Sigmoid colon (tissue), 7 donors: ENCODE results near the gene PTPN3. TPM values are rescaled to one million over a fixed set of nuclear protein-coding genes. Genes with fewer than 3 reads are reported as not detected.

ENCODE experiments used
- DNase-seq: peaks from one replicate; pipeline ENCODE4 v3.0.0-alpha.2; 2019
- H3K27ac ChIP-seq, 4 donors: fragments of 200-600 bp; sonication (generic); one replicate each; pipeline ENCODE4 v1.5.1; 2016 to 2019; ENCODE audit warnings: mild to moderate bottlenecking in 1 of 4
- H3K27me3 ChIP-seq, 3 donors: fragments of 200-600 bp; sonication (generic); one replicate each; pipeline ENCODE4 v1.5.1; 2019; ENCODE audit warnings: mild to moderate bottlenecking in 1 of 3
- H3K36me3 ChIP-seq, 4 donors: fragments of 200-600 bp; sonication (generic); one replicate each; pipeline ENCODE4 v1.5.1; 2016 to 2019
- H3K4me1 ChIP-seq, 4 donors: fragments of 200-600 bp; sonication (generic); one replicate each; pipeline ENCODE4 v1.5.1; 2017 to 2019
- H3K4me3 ChIP-seq, 4 donors: fragments of 200-600 bp; sonication (generic); one replicate each; pipeline ENCODE4 v1.5.1; 2017 to 2019; ENCODE audit warnings: mild to moderate bottlenecking in 2 of 4, moderate library complexity in 1 of 4
- H3K9me3 ChIP-seq, 4 donors: fragments of 200-600 bp in 3 of 4; sonication (generic) in 3 of 4; one replicate each; pipeline versions ENCODE4 v1.5.1 to v1.6.1; 2013 to 2019
- EP300 ChIP-seq, 4 donors: sonication (generic); formaldehyde crosslinking; IDR thresholded peaks; one replicate each; pipeline ENCODE4 v1.6.1; 2017; ENCODE audit warnings: antibody characterized with exemption in 4 of 4
- POLR2A ChIP-seq, 2 donors: fragments of 450-650 bp; IDR thresholded peaks; one replicate each; pipeline ENCODE4 v1.6.1; 2016; ENCODE audit warnings: antibody characterized with exemption in 2 of 2, mild to moderate bottlenecking in 2 of 2, moderate library complexity in 2 of 2
- POLR2AphosphoS5 ChIP-seq, 4 donors: sonication (generic); formaldehyde crosslinking; IDR thresholded peaks; one replicate each; pipeline ENCODE4 v1.6.1; 2017; ENCODE audit warnings: antibody characterized with exemption in 4 of 4
- WGBS, 2 donors: extraction: QIAGEN DNeasy Blood & Tissue Kit; methylation state at CpG; one replicate each; pipeline ENCODE4 v1.1.7; 2013; 5-methylcytosine and 5-hydroxymethylcytosine counted together
- intact Hi-C: fragments of 100-400 bp; cut with DNase I; formaldehyde crosslinking; loops from one replicate; pipeline ENCODE4 v1.15.1; 2023
- polyA plus RNA-seq, 3 donors: library from polyadenylated mRNA; stranded (reverse); fragments of 200-250 nt; gene quantifications; one replicate each; pipeline ENCODE4 v1.2.3, GENCODE V29; 2013
- total RNA-seq, 4 donors: library from RNA; depleted of rRNA; stranded (reverse); fragments of >200 nt; gene quantifications; one replicate each; pipeline ENCODE4 v1.1.0, GENCODE V29; 2016
- TF ChIP-seq, protein P1 (sequence below), 4 experiments: fragments of 450-650 bp in 3 of 4; fragments of 200-600 bp in 1 of 4; IDR thresholded peaks; one replicate each; pipeline ENCODE4 v1.5.1; 2016 to 2019; ENCODE audit warnings: antibody characterized with exemption in 4 of 4, mild to moderate bottlenecking in 3 of 4, moderate library complexity in 2 of 4
- donor health status: healthy with polysubstance abuse.
- donor health status: Bipolar disorder and iron deficiency.
- donor health status: healthy.

The PTPN3 gene
- total and polyA plus RNA-seq, 7 donors, result 1.3 to 25.0 (median 2.5) TPM

DNA sequence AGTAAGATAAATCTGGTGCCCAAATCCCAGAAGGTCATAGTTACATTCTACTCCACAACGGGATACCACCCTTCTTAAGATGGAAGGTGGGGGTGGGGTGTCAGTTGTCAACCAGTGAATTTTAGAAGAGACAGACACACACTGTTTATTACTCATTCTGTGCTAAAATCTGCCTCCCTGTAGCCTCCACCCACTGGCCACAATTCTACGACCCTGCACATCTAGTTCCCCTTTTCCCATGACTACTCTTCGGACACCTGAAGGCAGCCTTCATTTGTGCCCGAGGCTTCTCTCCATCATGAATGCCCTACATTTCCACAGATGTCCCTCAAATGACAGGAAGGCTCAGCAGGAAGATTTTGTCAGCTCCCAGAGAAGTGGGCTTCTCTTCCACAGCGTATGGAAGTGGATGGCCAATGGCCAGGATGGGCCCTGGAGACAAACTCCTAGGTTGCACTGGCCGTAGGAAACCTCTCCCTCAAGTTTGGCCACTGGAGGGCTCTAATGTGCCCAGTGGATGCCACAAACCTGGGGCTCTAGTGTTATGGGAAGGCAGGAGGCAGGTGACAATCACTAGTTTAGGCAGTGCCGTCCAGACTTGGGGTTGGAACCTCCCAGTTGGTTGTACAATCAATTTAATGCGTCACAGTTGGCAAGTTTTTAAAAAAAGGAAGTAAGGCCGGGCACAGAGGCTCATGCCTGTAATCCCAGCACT lies 46.6 kb downstream of the PTPN3 start:
- H3K4me3 ChIP-seq, result no peak overlapping the region
- H3K4me1 ChIP-seq, result no peaks in the 10 kb centered on the region
- no peaks in the 10 kb centered on the region for H3K27me3 ChIP-seq
- intact Hi-C loops, result no loop called here
- 76 to 78% methylated on average over 9 of the region's 9 CpGs for WGBS, 2 donors
- no peaks in the 10 kb centered on the region for H3K9me3 ChIP-seq
- no peak for DNase-seq
- TF ChIP-seq EP300 (IDR thresholded peaks at IDR 0.05), result no peak
- TF ChIP-seq POLR2AphosphoS5 (IDR thresholded peaks at IDR 0.05), result no peak
- TF ChIP-seq POLR2A (IDR thresholded peaks at IDR 0.05), result no peak
- TF ChIP-seq, protein P1, sequence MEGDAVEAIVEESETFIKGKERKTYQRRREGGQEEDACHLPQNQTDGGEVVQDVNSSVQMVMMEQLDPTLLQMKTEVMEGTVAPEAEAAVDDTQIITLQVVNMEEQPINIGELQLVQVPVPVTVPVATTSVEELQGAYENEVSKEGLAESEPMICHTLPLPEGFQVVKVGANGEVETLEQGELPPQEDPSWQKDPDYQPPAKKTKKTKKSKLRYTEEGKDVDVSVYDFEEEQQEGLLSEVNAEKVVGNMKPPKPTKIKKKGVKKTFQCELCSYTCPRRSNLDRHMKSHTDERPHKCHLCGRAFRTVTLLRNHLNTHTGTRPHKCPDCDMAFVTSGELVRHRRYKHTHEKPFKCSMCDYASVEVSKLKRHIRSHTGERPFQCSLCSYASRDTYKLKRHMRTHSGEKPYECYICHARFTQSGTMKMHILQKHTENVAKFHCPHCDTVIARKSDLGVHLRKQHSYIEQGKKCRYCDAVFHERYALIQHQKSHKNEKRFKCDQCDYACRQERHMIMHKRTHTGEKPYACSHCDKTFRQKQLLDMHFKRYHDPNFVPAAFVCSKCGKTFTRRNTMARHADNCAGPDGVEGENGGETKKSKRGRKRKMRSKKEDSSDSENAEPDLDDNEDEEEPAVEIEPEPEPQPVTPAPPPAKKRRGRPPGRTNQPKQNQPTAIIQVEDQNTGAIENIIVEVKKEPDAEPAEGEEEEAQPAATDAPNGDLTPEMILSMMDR (IDR thresholded peaks at IDR 0.05), result no peak
- H3K36me3 ChIP-seq, result no peaks in the 10 kb centered on the region
- no peak overlapping the region for H3K27ac ChIP-seq

- Histone ChIP-seq H3K9me3 (no peaks in the 10 kb centered on the region), H3K4me3 (no peak overlapping the region), H3K4me1 (no peaks in the 10 kb centered on the region), H3K36me3 (no peaks in the 10 kb centered on the region), H3K27me3 (no peaks in the 10 kb centered on the region), H3K27ac (no peak overlapping the region)
- 57 to 82% methylated on average over 3 of the region's 3 CpGs for WGBS, 2 donors
- DNase-seq, result no peak
- intact Hi-C loops, result no loop called here
- no peak for TF ChIP-seq POLR2A (IDR thresholded peaks at IDR 0.05)
Measured at GRCh38 chr9:109450346-109450745, 47.8 kb downstream of the PTPN3 start.

- no peaks in the 10 kb centered on the region for H3K9me3 ChIP-seq
- no peak overlapping the region for H3K4me3 ChIP-seq
- 91 to 95% methylated on average over 12 of the region's 12 CpGs for WGBS, 2 donors
- no peak overlapping the region for H3K27ac ChIP-seq
- TF ChIP-seq POLR2A (IDR thresholded peaks at IDR 0.05) (no peak), POLR2AphosphoS5 (IDR thresholded peaks at IDR 0.05) (no peak), EP300 (IDR thresholded peaks at IDR 0.05) (no peak)
- TF ChIP-seq, protein P1 (IDR thresholded peaks at IDR 0.05), result no peak
- H3K36me3 ChIP-seq, result no peaks in the 10 kb centered on the region
- no peak for DNase-seq
- H3K4me1 ChIP-seq, result no peaks in the 10 kb centered on the region
- intact Hi-C loops, result no loop called here
- H3K27me3 ChIP-seq, result no peaks in the 10 kb centered on the region
Measured at GRCh38 chr9:109449036-109449798, 48.9 kb downstream of the PTPN3 start.

DNA sequence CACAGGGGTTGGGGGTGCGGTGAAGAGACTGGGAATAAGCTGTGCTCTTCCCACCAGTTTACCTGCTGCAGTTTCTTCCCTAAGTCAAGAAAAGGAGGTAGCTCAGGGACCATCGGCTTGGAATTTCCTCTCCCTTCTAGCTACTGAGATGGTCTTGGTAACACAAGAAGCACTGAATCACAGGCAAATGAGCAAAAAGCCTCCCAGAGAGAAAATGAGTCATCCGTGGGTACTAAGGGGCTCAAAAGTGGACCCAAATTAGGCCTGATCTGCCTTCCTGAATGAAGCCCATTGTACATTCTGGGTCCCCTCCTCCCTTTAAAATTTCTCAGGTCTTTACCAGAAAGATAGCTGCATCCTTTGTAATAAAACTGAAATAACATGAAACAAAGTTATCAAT lies 49.9 kb downstream of the PTPN3 start:
- H3K9me3 ChIP-seq, result no peaks in the 10 kb centered on the region
- TF ChIP-seq, protein P1 (IDR thresholded peaks at IDR 0.05), result no peak
- TF ChIP-seq POLR2AphosphoS5 (IDR thresholded peaks at IDR 0.05) (no peak), POLR2A (IDR thresholded peaks at IDR 0.05) (no peak), EP300 (IDR thresholded peaks at IDR 0.05) (no peak)
- intact Hi-C loops, result no loop called here
- no peak overlapping the region for H3K4me3 ChIP-seq
- no peak overlapping the region for H3K27ac ChIP-seq
- H3K4me1 ChIP-seq, result no peaks in the 10 kb centered on the region
- no peak for DNase-seq
- WGBS, 2 donors, result 89 to 95% methylated on average over 3 of the region's 3 CpGs
- H3K36me3 ChIP-seq, result no peaks in the 10 kb centered on the region
- H3K27me3 ChIP-seq, result no peaks in the 10 kb centered on the region

- Histone ChIP-seq H3K4me3 (no peak overlapping the region), H3K36me3 (no peaks in the 10 kb centered on the region), H3K4me1 (no peaks in the 10 kb centered on the region), H3K9me3 (no peaks in the 10 kb centered on the region), H3K27ac (no peak overlapping the region), H3K27me3 (no peaks in the 10 kb centered on the region)
- intact Hi-C loops, result no loop called here
- TF ChIP-seq POLR2AphosphoS5 (IDR thresholded peaks at IDR 0.05), result no peak
- no peak for DNase-seq
- WGBS, 2 donors, result 57 to 92% methylated on average over 6 of the region's 6 CpGs
Measured at GRCh38 chr9:109447329-109448076, 50.6 kb downstream of the PTPN3 start.
